NCI-H345 treated with DMSO at 0.1 percent for 48 hours (cell line): ENCODE measurements around the gene FOXF2.

Source experiments
- DNase-seq: peaks from one replicate; lab custom pipeline; 2025; ENCODE audit not compliant: unreplicated experiment; lab: John Stamatoyannopoulos, UW

Gene FOXF2

DNA sequence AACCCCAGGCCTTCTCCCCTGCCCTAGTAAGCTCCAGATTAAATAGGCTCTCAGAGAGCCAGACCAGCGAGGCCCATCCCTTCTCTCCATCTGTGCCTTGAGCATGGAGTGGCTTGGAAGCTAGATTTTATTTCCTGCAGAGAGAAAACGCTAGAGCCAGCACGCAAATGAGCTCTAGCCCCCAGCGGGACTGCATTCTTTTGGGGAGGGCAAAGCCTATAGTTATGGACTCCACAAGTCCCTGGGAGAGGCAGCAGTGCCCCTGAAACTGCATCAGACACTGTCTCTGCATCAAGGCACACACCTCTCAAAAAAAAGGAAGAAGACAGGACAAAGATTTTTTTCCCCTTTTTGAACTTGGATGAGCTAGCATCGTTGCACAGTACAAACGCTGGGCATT, 15.8 kb downstream of the FOXF2 start:
- no peak for DNase-seq

DNA sequence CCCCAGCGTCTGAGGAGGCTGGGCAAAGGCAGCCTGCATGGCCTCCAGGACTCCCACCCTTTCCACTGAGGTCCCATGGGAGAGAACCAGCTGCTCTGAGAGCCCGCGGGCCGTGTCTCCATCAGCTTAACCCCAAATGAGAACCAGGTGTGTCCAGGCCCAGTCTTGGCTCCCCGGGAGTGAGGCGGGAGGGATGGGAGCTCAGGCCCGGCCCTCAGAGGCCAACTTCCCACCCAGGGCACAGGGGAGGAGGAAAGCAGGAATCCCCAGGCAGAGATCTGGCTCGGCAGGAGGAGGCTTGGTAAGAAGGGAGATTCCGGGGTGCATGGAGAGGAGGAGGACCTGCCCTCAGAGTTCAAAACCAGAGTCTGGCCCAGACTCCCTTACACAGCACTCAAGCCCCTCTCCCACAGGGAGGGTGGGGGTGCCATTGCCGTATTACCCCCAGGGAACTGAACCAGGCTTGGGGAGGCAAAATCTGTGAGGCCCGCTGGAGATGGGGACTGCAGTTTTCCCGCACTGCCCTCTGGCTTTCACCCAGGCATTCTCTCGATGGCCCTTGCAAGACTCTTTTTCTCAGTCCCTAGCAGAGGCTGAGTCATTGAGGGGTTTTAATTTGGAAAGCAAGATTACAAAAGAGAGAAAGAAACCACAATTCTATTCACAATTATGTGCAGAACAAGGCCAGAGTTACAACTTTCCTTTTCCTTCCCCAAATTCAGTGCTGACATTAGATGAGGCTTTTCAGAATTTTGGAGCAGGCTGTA, 17.1 kb downstream of the FOXF2 start:
- DNase-seq = no peak

GRCh38 chr6:1407499-1407990, 18.2 kb downstream of the FOXF2 start:
- DNase-seq = no peak

DNA sequence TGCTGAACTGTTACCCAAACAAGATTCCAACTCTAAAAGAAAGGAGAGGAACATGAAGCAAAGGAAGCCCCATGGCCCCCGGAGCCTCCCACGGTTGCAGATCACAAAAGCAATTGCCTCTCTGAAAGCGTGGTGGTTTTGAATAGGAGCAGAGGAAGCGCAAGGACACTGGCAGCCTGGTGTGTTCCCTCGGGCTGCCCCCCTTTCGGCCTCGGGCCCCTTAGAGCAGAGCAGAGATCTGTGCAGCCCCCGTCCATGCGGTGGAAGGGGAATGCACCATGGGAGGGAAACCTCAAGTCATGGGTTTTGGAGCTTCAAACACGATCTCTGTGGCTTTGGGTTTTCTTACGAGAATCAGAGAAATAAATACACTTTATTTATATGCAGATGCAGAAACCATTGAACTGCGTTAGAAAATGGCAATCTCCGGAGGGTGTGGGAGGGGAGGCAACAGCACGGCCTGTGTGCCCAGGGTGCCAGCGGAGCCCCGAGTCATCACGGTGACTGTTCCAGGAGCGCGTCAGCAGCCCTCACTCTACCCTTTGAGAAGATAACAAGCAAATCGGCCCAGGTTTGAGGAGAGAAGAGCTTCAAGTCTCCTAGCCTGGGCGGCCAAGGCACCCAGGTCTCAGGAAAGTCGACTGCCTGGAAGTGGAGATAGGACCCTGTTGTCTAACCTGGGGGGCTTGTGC, 20.5 kb downstream of the FOXF2 start:
- DNase-seq = no peak

DNA sequence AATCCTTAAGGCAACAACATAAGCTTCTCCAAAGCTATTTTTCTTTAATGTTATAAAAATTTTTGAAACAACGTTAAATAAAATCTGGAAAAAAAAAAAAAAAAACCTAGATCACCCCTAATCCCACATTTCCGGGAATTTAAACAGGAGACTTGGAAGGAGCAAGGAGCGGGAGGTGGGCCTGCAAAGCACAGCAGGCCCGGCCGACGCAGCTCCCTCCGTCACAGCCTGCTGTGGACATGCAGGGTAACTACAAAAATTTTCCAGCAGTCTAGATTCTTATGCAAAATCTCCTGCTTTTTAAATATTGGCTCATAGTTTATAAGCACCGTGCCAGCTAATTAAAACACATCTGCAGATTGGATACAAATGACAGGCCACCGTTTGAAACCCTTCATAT, 23.5 kb downstream of the FOXF2 start:
- no peak for DNase-seq

DNA sequence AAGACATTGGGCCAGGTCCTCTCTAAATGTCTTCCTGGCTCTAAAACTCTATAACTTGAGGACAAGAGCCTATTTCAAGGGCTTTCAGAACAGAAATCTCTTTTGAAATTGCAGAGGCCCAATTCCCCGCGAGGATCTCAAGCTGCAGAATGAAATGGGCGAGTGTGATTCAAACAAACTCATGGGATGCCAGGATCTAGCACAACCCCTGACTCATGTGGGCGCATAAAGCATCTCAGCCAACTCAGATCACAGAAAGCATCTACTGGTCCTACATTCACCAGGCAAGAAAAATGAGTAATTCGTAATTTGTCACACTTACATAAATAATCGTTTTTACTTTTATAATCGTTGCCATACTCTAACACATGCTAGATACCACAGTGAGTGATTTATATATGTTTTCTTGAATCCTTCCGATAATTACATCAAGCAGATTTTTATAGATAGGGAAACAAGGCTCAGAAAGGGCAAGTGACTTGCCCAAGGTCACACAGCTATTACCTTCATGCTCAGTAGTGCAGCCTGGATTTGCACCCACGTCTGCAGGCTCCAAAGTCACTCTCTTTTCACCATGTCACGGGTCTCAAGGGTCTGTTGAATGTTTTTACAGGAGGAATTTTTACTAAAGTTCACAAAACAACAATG, 26.2 kb downstream of the FOXF2 start:
- no peak for DNase-seq

- no peak for DNase-seq
Measured at GRCh38 chr6:1416191-1416760, 26.9 kb downstream of the FOXF2 start.

- DNase-seq = no peak
Measured at GRCh38 chr6:1416820-1417219, 27.4 kb downstream of the FOXF2 start.

DNA sequence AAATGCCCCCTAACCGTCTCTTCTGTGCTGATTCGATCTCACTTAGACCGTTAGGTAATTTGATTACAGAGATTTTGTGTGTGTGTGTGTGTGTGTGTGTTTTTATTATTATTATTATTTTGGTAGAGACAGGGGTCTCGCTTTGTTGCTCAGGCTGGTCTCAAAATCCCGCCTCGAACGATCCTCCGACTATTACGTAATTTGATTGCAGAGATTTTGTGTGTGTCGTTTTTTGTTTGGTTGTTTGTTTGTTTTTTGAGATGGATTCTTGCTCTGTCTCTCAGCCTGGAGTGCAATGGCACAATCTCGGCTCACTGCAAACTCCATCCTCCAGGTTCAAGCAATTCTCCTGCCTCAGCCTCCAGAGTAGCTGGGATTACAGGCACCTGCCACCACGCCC, 28.3 kb downstream of the FOXF2 start:
- no peak for DNase-seq

DNA sequence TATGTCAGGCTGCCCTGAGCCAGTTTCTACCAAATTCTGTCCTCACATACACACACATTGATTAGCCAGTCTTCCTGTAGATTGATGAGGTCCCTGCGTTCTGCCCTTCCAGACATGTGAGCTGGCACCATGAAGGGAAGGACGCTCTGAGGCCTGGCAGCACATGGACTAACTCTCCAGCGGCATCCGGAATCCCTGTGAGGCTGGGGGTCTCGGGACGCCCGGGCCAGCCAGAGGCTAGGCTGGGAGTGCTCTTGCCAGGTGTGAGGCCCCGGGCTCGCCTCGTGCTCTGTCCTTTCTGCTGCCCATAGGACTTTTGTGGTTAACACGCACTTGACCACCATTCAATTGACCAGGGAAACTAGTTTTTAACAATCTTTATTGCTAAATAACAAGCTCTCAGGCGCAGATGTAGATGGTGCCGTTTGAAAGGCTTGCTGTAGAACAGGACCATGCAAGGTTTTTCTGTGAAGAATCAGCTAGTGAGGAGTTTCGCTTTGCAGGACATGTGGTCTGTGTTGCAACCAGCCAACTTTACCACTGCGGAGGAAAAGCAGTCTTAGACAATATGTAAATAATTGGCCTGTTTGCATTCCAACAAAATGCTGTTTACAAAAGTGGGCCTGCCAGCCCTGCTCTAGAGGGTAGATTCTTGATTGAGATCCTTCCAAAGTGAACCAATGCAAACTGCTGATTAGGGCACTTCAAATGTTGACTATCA, 29.3 kb downstream of the FOXF2 start:
- no peak for DNase-seq

- no peak for DNase-seq
Measured at GRCh38 chr6:1420382-1420781, 31.0 kb downstream of the FOXF2 start.

DNA sequence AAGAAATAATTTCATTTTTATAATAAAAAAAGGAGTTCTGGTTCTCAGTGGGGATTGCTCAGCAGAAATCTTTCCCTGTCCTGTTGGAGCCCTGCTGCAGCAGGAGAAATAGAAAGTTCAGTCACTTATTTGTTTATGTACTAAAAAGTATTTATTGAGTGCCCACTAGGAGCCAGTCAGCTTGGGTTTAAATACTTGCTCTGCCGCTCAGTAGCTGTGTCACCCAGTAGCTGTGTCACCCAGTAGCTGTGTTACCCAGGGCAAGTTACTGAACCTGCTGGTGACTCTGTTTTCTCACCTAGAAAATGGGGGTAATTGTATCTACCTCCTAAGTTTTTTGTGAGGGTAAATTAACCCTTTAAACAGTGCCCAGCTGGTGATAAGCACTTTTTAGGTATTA, 32.9 kb downstream of the FOXF2 start:
- DNase-seq = no peak

GRCh38 chr6:1423578-1423977, 34.2 kb downstream of the FOXF2 start:
- no peak for DNase-seq

- DNase-seq = no peak
Measured at GRCh38 chr6:1424306-1424927, 35.0 kb downstream of the FOXF2 start.

- DNase-seq = no peak
Measured at GRCh38 chr6:1426416-1426815, 37.0 kb downstream of the FOXF2 start.

DNA sequence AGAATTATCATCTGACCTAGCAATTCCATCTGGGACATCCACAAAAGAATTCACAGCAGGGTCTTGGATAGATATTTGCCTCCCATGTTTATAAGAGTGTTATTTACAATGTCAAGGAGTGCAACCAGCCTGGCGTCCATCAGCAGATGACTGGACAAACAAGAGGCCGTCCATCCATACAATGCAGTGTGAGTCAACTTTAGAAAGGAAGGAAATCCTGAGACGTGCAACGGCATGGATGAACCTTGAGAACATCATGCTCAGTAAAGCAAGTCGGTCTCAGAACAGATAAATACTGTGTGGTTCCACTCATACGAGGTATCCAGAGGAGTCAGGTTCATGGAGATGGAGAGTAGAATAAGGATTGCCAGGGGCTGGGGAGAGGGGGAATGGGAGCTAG, 46.4 kb downstream of the FOXF2 start:
- DNase-seq = no peak

DNA sequence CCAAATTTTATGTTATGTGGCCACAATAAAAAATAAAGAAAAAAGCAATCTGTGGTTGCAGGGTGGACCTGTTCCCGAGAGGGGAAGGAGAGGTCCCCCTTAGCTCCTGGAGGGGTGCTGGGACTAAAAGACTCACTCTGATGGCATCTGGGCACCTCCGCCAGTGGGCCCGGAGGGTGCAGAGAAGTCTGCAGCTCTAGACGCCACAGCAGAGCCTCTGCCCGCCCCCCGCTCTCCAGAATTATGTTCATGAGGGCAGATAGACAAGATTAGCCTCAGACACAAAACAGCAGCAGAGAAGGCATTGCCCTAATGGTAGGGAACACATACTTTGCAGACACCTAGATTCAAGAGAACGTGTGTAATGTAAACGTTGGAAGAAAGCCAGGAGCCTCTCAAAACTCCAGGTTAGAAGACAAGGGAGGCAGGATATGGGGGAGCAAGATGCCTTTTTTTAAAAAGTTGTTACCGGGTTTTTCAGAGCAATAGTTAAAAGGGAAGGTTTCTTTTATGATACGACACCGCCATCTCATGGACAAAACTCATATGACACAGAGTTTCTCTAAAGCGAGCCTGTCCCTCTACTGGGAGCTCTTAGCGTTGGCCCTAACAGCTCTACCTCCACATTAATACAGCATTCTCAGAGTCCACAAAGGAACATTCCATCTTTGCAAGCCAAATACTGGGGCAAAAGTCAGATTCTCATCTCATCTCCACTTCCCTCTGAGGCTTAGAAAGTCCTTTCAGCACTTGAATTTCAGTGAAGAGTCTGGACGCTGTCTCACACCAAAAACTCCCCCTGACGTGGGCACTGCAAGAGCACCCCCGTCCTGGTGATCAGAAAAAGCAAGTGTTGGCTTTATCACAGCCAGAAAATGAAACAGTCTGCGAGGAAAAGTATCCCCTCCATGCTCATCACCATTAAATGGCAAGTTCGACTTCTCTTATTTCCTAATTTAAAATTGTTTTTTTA, 47.2 kb downstream of the FOXF2 start:
- DNase-seq = no peak

GRCh38 chr6:1437553-1438406, 48.4 kb downstream of the FOXF2 start:
- DNase-seq = no peak

DNA sequence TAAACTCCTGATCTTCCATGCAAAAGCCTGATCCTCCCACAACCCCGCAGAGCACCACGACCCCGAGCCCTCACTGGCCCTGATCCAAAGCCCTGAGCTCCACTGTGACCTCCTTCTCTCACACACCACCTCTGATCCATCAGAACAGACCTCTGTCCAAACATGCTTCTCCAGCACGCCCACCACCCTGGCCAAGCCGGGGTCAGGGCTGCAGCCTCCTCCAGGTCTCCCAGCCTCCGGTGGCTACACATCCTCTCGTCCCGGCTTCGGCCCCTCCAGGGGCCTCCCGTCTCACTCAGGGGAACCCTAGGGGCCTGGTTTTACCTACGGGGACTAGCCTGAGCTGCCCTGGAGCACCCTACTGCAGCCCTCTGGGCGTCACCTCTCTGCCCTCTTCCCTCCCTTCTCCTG, 49.1 kb downstream of the FOXF2 start:
- no peak for DNase-seq
